Measurements from ENCODE around the gene LRRFIP1. TPM values are rescaled to one million over a fixed set of nuclear protein-coding genes. Genes with fewer than 3 reads are reported as not detected.
A peak's percentile ranks its signal among the peaks of the same experiment; 100 is the strongest.

LRRFIP1 gene
- total and polyA plus RNA-seq, 2 of the 13 experiments (the other 11 are each of a cell fraction or from before 2014, with no cell fraction given) = 15.9 to 40.5 TPM

GRCh38 chr2:237743561-237744269, 116.3 kb downstream of the LRRFIP1 start (continued):
- TF ChIP-seq, protein P1, sequence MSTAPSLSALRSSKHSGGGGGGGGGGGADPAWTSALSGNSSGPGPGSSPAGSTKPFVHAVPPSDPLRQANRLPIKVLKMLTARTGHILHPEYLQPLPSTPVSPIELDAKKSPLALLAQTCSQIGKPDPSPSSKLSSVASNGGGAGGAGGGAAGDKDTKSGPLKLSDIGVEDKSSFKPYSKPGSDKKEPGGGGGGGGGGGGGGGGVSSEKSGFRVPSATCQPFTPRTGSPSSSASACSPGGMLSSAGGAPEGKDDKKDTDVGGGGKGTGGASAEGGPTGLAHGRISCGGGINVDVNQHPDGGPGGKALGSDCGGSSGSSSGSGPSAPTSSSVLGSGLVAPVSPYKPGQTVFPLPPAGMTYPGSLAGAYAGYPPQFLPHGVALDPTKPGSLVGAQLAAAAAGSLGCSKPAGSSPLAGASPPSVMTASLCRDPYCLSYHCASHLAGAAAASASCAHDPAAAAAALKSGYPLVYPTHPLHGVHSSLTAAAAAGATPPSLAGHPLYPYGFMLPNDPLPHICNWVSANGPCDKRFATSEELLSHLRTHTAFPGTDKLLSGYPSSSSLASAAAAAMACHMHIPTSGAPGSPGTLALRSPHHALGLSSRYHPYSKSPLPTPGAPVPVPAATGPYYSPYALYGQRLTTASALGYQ (CRISPR knock-in tag; IDR thresholded peaks at IDR 0.05) = 0 out of 2 replicates have a peak, but pooled peaks have one; percentile 69
- TF ChIP-seq BHLHE40 (IDR thresholded peaks at IDR 0.05; ENCODE audit: low read length) (peak; percentile 78; the same call in 1 of the 2 replicates), RAD21 (CRISPR knock-in tag; IDR thresholded peaks at IDR 0.05) (no peak; the same call in 1 of the 2 replicates), SOX6 (IDR thresholded peaks at IDR 0.05) (no peak), SOX6 (CRISPR knock-in tag; IDR thresholded peaks at IDR 0.05) (peak; percentile 93), MNT (IDR thresholded peaks at IDR 0.05) (peak; percentile 48), CHCHD3 (CRISPR knock-in tag; IDR thresholded peaks at IDR 0.05) (peak; percentile 68; the same call in 1 of the 2 replicates), KLF9 (CRISPR knock-in tag; IDR thresholded peaks at IDR 0.05; ENCODE audit: low read depth) (peak; percentile 60; the same call in 1 of the 2 replicates), ZMYM4 (CRISPR knock-in tag; IDR thresholded peaks at IDR 0.05) (peak; percentile 43; the same call in 1 of the 2 replicates), NCOA2 (CRISPR knock-in tag; IDR thresholded peaks at IDR 0.05) (peak; percentile 86), ZNF773 (CRISPR knock-in tag; IDR thresholded peaks at IDR 0.05; ENCODE audit: borderline replicate concordance) (no peak), ZNF891 (CRISPR knock-in tag; IDR thresholded peaks at IDR 0.05) (no peak), ZNF451 (CRISPR knock-in tag; IDR thresholded peaks at IDR 0.05) (no peak; the same call in 1 of the 2 replicates), KDM2A (CRISPR knock-in tag; IDR thresholded peaks at IDR 0.05; ENCODE audit: borderline replicate concordance, low read depth) (no peak), XRCC5 (optimal IDR thresholded peaks at IDR 0.05; ENCODE audit: low read length) (peak; percentile 74), ZNF790 (CRISPR knock-in tag; IDR thresholded peaks at IDR 0.05; ENCODE audit: borderline replicate concordance) (no peak), NR2F6 (IDR thresholded peaks at IDR 0.05) (peak; percentile 72), NR2F6 (CRISPR knock-in tag; IDR thresholded peaks at IDR 0.05) (peak; percentile 79), FOXC1 (CRISPR knock-in tag; IDR thresholded peaks at IDR 0.05; ENCODE audit: borderline replicate concordance) (no peak), ZNF670 (CRISPR knock-in tag; IDR thresholded peaks at IDR 0.05; ENCODE audit: borderline replicate concordance) (no peak), ZNF883 (CRISPR knock-in tag; IDR thresholded peaks at IDR 0.05; ENCODE audit: not compliant biosample characterization) (peak; percentile 63), HIC2 (CRISPR knock-in tag; IDR thresholded peaks at IDR 0.05; ENCODE audit: low read depth) (peak; percentile 75; the same call in 1 of the 2 replicates), HDAC2 (CRISPR knock-in tag; IDR thresholded peaks at IDR 0.05) (peak; percentile 88), ZNF660 (CRISPR knock-in tag; IDR thresholded peaks at IDR 0.05; ENCODE audit: borderline replicate concordance, low read depth) (no peak)
- TF ChIP-seq, protein P2, sequence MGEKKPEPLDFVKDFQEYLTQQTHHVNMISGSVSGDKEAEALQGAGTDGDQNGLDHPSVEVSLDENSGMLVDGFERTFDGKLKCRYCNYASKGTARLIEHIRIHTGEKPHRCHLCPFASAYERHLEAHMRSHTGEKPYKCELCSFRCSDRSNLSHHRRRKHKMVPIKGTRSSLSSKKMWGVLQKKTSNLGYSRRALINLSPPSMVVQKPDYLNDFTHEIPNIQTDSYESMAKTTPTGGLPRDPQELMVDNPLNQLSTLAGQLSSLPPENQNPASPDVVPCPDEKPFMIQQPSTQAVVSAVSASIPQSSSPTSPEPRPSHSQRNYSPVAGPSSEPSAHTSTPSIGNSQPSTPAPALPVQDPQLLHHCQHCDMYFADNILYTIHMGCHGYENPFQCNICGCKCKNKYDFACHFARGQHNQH (CRISPR knock-in tag; IDR thresholded peaks at IDR 0.05) = peak; percentile 90

Measured in HepG2 (cell line).